Activated naive CD8-positive, alpha-beta T cell treated with anti-CD3 and anti-CD28 coated beads, Interleukin-2, amount 50 U/mL, for 24 hours (primary cell): Measurements from ENCODE around the gene ALDH18A1.
A peak's percentile ranks its signal among the peaks of the same experiment; 100 is the strongest.

Experiments used
- ATAC-seq: fragments of 150-1000 bp; cut with Tn5 transposase; one replicate; pipeline ENCODE4 v1.10.0; 2021
- DNase-seq: peaks from one replicate; pipeline ENCODE4 v3.0.0; 2021
- H3K27ac Mint-ChIP-seq: one replicate; pipeline ENCODE4 v1.8.0; 2021; ENCODE audit warnings: mild to moderate bottlenecking, mixed read lengths
- H3K27me3 Mint-ChIP-seq: one replicate; pipeline ENCODE4 v1.8.0; 2021; ENCODE audit warnings: mixed read lengths
- H3K36me3 Mint-ChIP-seq: one replicate; pipeline ENCODE4 v1.8.0; 2021; ENCODE audit warnings: low read depth, mixed read lengths
- H3K4me1 Mint-ChIP-seq: one replicate; pipeline ENCODE4 v1.8.0; 2021; ENCODE audit warnings: mixed read lengths
- H3K4me3 Mint-ChIP-seq: one replicate; pipeline ENCODE4 v1.8.0; 2021; ENCODE audit warnings: mild to moderate bottlenecking, moderate library complexity, mixed read lengths
- H3K9me3 Mint-ChIP-seq: one replicate; pipeline ENCODE4 v1.8.0; 2021; ENCODE audit warnings: mixed read lengths

ALDH18A1 gene

DNA sequence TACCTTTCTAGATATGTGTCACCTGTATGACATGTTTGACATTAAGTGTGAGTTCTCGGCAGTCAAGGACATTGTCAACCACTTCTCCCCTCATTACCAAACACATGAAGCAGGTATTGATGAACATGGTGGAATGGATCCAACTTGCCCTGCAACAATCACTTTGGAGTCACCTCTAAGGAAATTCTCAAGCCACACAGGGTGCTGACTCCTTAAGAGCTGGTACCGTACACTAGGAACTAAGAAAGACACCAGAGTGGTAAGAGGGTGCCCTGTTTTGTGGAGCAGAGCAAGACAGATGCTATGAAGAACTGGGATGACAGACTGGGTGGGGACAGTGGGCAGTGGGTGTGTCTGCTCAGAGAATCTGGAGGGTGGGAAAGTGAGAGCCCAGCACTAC is 77.9 kb downstream of the ALDH18A1 start:
- no peaks in the 10 kb centered on the region for H3K9me3 Mint-ChIP-seq
- H3K36me3 Mint-ChIP-seq, result no peaks in the 10 kb centered on the region
- no peak overlapping the region for H3K27ac Mint-ChIP-seq
- peaks cover 28% of the 10 kb centered on the region for H3K27me3 Mint-ChIP-seq
- no peak overlapping the region for H3K4me3 Mint-ChIP-seq
- no peak for ATAC-seq
- DNase-seq, result no peak
- H3K4me1 Mint-ChIP-seq, result no peaks in the 10 kb centered on the region

DNA sequence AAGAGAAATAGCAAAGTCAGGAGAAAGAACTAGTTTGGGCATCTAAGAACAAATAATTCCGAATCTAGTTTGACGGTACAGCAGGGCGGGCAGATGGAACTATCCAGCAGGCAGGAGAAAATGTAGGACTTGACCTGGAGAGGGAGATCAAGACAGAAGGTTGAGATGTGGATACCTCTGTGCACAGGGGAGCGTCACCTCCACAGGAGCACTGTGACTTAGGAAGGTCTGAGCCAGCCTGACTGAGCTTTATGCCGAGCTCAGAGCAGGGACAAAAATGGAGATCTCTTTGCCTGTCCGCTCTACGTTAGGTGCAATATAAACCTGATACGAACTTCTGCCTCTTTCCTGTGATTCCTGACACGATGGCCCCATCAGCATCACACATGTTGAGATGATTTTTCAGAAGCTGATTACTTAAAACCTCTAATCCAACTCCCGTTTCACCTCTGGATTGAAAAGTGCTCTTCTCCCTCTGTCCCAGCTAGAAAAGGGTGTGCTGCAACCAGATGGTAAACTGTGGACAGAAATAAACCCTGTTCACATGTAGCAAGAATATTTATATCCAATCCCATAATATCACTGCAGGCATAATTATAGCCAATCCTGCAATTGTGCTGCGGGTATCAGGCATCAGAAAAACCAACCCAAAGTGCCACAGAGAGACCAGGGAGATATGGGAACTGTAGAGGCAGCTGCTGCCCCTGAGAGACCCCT is 81.7 kb downstream of the ALDH18A1 start:
- Mint-ChIP-seq H3K36me3 (no peaks in the 10 kb centered on the region), H3K9me3 (no peaks in the 10 kb centered on the region)

DNA sequence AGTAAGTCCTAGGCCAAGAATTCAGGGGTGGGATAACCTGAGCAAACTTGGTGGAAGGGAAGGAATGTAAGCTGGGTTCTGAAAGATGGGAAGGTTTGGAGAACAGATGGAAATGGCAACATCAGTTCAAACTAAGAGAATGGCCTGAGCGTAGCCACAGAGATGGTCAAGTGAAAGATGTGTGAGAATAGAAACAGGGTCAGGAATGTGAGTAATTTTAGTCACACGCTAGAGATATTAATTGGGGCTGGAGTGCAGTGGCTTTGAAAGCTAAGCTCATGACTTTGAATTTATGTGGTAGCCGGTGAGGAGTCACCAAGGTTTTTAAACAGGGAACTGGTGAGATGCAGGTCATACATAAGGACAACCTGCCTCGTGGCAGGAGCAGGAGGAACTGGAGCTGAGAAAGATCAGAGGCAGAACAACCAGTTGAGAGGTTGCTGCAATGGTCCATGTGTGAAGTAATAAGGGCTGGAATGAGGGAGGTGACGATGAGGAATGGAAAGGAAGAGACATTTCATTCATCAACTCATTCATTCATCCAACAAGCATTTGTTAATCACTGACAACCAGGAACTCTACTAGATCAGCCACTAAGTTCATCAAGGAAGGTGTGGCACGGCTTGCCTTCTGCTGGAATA is 82.4 kb downstream of the ALDH18A1 start:
- H3K4me3 Mint-ChIP-seq, result no peak overlapping the region
- H3K27me3 Mint-ChIP-seq, result peaks cover 14% of the 10 kb centered on the region
- H3K4me1 Mint-ChIP-seq, result no peaks in the 10 kb centered on the region
- no peaks in the 10 kb centered on the region for H3K36me3 Mint-ChIP-seq
- no peak for ATAC-seq
- H3K27ac Mint-ChIP-seq, result no peak overlapping the region
- no peaks in the 10 kb centered on the region for H3K9me3 Mint-ChIP-seq
- no peak for DNase-seq

More for the DNA sequence above, 81.7 kb downstream of the ALDH18A1 start:
- ATAC-seq, result no peak
- no peak overlapping the region for H3K4me3 Mint-ChIP-seq
- H3K4me1 Mint-ChIP-seq, result no peaks in the 10 kb centered on the region
- H3K27ac Mint-ChIP-seq, result no peak overlapping the region
- peaks cover 14% of the 10 kb centered on the region for H3K27me3 Mint-ChIP-seq
- no peak for DNase-seq

DNA sequence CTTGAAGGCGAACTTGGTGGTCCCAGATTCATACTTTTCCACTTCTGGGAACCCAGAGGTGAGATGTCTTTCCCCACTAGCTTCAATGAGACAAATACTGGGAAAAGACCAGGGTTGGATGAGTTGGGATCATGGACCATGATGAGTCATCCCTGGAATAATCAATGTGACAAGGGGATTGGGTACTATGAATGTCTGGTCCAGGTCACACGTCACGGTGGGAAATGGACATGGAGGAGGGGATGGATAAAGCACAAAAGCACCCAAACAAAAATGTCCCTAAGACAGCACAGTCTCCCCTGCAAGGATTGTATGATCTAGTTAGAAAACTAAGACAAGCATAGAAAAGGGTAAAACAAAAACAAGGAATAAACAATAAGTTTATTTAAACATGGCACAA is 83.0 kb downstream of the ALDH18A1 start:
- H3K4me3 Mint-ChIP-seq, result no peak overlapping the region
- no peaks in the 10 kb centered on the region for H3K9me3 Mint-ChIP-seq
- H3K36me3 Mint-ChIP-seq, result no peaks in the 10 kb centered on the region
- no peak for DNase-seq
- H3K27ac Mint-ChIP-seq, result no peak overlapping the region
- no peak for ATAC-seq
- peaks cover 11% of the 10 kb centered on the region for H3K27me3 Mint-ChIP-seq
- H3K4me1 Mint-ChIP-seq, result no peaks in the 10 kb centered on the region

DNA sequence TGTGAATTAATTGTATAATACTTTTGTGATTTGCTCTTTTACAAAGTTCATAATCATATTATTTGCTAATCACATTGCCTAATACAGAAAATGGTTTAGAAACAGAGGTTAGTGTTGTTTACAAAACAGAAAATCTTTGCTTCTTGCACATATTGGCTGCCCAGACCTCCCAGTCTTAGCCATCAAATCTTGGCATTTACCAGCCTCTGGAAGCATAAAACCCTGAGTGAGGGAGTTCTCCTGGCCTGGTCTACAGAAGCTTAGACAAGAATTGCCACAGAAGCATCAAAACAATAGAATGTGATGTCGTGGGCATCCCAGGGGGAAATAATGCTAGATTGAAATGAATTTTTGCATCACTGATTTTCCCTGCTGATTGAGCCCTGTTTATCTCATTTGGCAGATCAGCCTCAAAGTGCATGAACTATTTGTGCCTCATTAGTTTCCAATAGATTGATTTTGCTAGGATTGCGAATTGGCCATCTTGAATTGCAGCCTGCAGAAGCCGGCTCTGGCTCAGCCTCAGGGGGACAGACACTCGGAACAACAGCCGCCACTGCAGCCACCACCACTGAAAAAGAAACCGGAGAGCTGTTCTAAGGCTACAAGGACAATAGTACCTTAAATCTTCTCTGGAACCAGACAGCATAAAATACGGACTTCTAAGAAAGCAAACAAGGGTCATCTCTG is 84.2 kb downstream of the ALDH18A1 start:
- Mint-ChIP-seq H3K36me3 (no peaks in the 10 kb centered on the region), H3K4me3 (no peak overlapping the region), H3K27me3 (peaks cover 9% of the 10 kb centered on the region), H3K9me3 (no peaks in the 10 kb centered on the region), H3K4me1 (no peaks in the 10 kb centered on the region), H3K27ac (no peak overlapping the region)
- DNase-seq, result no peak
- no peak for ATAC-seq

DNA sequence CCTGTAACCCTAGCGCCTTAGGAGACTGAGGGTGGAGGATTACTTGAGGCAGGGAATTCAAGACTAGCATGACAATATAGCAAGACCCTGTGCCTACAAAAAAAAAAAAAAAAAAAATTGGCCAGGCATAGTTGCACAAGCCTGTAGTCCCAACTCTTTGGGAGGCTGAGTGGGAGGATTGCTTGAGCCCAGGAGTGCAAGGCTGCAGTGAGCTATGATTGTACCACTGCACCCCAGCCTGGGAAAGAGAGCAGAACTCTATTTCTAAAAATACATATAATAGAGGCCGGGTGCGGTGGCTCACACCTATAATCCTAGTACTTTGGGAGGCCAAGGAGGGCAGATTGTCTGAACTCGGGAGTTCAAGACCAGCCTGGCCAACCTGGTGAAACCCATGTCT is 85.1 kb downstream of the ALDH18A1 start:
- no peak overlapping the region for H3K27ac Mint-ChIP-seq
- H3K27me3 Mint-ChIP-seq, result peaks cover 9% of the 10 kb centered on the region
- no peaks in the 10 kb centered on the region for H3K36me3 Mint-ChIP-seq
- H3K9me3 Mint-ChIP-seq, result no peaks in the 10 kb centered on the region
- ATAC-seq (no peak), DNase-seq (no peak)
- H3K4me1 Mint-ChIP-seq, result no peaks in the 10 kb centered on the region
- H3K4me3 Mint-ChIP-seq, result no peak overlapping the region

DNA sequence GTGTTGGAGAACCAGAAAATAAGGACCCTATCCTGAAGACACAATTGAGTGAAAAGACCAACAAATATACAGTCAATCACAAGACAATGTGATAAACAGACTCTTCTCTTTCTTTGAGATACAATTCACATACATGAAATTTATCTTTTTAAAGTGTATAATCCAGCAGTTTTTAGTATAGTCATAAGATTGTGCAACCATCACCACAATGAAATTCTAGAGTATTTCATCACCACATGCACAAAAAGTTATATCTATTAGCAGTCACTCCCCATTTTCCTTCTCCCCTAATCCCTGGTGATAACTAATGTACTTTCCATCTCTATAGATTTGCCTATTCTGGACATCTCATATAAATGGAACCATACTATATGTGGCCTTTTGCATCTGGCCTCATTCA is 87.1 kb downstream of the ALDH18A1 start:
- no peak for DNase-seq
- H3K27me3 Mint-ChIP-seq, result peaks cover 10% of the 10 kb centered on the region
- no peaks in the 10 kb centered on the region for H3K4me1 Mint-ChIP-seq
- no peak for ATAC-seq
- no peak overlapping the region for H3K27ac Mint-ChIP-seq
- H3K4me3 Mint-ChIP-seq, result no peak overlapping the region
- H3K36me3 Mint-ChIP-seq, result no peaks in the 10 kb centered on the region
- no peaks in the 10 kb centered on the region for H3K9me3 Mint-ChIP-seq

DNA sequence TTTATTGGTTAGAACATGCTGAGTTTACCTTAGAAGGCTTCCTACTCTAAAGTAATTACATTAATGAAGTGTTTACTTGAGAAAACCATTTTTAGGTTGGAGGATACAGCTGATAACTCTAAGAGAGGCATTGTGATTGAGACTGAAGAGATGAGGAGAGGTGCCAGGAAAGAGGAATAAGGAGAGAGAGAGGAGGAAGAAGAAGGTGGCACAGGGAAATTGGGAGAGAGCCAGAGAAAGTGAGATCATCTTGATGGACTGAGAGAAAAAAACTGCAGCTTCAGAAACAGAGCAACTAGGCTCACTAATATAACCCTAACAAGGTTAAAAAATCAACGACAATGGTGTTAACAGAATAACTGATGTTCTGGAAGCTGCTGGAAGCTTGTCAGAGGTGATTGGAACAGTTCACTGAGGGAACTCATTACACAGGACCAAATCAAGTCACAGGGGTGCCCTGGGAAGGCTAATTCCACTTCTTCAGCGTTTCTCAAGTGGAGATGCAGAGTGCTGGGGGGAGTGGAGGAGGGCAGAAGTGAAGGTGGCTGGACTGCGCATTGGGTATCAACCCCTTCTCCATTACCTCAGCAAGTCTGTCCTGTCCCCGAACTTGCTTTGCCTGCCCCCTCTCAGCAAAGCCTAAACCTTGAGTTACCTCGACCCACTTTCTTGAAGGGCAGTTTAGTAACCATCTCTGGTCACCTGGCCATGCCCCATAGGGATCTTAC is 88.4 kb downstream of the ALDH18A1 start:
- Mint-ChIP-seq H3K27ac (no peak overlapping the region), H3K4me3 (no peak overlapping the region), H3K36me3 (no peaks in the 10 kb centered on the region), H3K4me1 (no peaks in the 10 kb centered on the region), H3K9me3 (no peaks in the 10 kb centered on the region), H3K27me3 (peaks cover 4% of the 10 kb centered on the region)
- ATAC-seq (no peak), DNase-seq (no peak)

DNA sequence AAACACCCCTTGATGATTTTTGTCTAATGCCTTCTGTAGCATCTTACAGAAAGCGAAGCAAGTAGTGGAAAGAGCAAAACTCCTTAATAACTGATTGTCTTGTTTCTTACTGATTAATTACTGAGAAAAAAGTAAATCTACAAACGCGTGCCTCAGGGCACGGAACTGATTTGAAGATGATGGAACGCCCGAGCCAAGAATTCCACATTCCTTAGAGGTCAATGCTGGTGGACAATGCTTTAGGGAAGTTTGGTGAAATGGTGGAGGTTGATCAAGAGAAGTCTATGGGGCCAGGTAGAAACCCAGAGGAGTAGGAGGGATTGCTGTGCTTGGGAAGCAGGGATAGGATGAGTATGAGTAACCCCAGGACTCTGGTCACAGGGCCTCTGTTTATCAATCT is 90.4 kb downstream of the ALDH18A1 start:
- DNase-seq (no peak), ATAC-seq (no peak)
- Mint-ChIP-seq H3K9me3 (no peaks in the 10 kb centered on the region), H3K27ac (no peak overlapping the region), H3K4me1 (no peaks in the 10 kb centered on the region), H3K36me3 (no peaks in the 10 kb centered on the region), H3K4me3 (no peak overlapping the region), H3K27me3 (peaks cover 2% of the 10 kb centered on the region)

DNA sequence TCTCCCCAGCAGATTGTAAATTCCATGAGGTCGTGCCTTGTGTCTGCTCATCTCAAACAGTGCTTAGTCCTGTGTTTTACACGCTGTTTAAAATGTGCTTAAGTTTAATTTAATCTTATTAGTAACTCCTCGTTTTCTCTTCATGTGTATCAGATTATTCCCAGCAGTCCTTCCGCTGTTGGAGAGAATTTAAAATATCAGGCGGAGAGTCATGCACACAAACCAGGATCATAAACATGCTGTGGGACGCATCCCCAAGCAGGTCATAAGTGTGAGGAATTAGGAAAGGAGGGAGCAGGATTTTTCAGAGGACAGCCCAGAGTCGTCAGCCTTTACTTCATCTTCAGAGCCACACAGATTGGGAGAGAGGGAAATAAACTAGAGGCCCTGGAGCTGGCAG is 91.2 kb downstream of the ALDH18A1 start:
- no peak for ATAC-seq
- no peak for DNase-seq
- Mint-ChIP-seq H3K27me3 (peaks cover 2% of the 10 kb centered on the region), H3K36me3 (no peaks in the 10 kb centered on the region), H3K4me3 (no peak overlapping the region), H3K9me3 (no peaks in the 10 kb centered on the region), H3K4me1 (peaks cover 3% of the 10 kb centered on the region), H3K27ac (no peak overlapping the region)

DNA sequence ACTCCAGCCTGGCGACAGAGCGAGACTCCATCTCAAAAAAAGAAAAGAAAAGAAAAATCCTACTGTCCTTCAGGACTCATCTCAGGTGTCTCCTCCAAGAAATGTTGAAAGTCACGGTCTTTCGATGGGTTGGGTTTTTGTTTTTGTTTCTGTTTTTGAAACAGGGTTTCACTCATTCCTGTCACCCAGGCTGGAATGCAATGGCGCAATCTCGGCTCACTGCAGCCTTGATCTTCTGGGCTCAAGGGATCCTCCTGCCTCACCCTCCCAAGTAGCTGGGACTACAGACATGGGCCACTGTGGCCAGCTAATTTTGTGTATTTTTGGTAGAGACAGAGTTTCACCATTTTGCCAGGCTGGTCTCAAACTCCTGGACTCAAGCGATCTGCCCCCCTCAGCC is 92.2 kb downstream of the ALDH18A1 start:
- Mint-ChIP-seq H3K9me3 (no peaks in the 10 kb centered on the region), H3K36me3 (no peaks in the 10 kb centered on the region), H3K4me1 (peaks cover 7% of the 10 kb centered on the region), H3K27me3 (peaks cover 9% of the 10 kb centered on the region), H3K4me3 (no peak overlapping the region), H3K27ac (no peak overlapping the region)
- ATAC-seq, result no peak
- DNase-seq, result no peak

DNA sequence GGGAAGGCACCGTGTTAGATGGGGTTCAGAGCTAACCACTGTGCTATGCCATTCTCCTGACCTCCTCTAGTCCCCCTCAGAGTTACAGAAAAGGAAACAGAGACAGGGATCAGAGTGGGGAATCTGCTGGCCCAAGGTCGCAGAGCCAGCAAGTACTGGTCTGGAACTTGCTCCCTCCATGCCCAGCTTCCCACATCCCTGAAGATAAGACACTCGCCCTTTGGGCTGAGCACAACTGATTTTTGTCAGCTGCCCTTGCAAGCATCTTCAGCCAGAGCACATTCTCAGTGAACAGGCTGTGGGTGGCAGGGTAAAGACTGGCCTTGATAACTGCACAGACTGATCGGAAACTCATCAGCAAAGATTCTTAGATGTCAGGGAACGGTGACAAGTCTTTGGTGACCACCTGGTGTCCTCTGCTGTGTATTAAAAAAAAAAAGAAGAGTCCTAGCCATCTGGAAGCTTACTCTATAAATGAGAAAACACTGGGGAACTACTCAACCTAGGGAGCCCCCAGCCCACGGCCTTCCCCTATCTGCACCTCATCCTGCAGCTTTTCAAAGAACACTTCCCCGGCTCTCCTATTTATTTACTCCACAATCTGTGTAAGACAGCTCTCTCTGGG is 94.1 kb downstream of the ALDH18A1 start:
- DNase-seq (no peak), ATAC-seq (no peak)
- Mint-ChIP-seq H3K27ac (no peak overlapping the region), H3K9me3 (no peaks in the 10 kb centered on the region), H3K36me3 (no peaks in the 10 kb centered on the region), H3K4me3 (no peak overlapping the region), H3K27me3 (peaks cover 13% of the 10 kb centered on the region), H3K4me1 (peaks cover 7% of the 10 kb centered on the region)

DNA sequence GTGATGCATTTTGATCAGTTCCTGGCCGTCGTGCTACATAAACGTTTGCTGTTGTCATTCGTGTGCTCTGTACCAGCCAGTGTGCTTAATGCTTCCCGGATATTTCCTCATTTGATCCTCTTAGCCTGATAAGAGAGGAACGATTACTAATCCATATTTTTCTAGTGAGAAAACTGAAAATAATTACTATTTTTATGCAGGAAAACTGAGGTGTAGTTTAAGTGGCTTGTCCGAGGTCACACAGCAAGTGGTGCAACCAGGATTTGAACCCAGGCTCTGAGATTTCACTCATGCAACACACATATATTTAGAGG is 94.7 kb downstream of the ALDH18A1 start:
- H3K4me1 Mint-ChIP-seq, result peaks cover 7% of the 10 kb centered on the region
- H3K36me3 Mint-ChIP-seq, result no peaks in the 10 kb centered on the region
- DNase-seq, result no peak
- no peak for ATAC-seq
- H3K27me3 Mint-ChIP-seq, result peaks cover 13% of the 10 kb centered on the region
- H3K4me3 Mint-ChIP-seq, result peak overlapping the region; percentile 93
- no peak overlapping the region for H3K27ac Mint-ChIP-seq
- H3K9me3 Mint-ChIP-seq, result no peaks in the 10 kb centered on the region

DNA sequence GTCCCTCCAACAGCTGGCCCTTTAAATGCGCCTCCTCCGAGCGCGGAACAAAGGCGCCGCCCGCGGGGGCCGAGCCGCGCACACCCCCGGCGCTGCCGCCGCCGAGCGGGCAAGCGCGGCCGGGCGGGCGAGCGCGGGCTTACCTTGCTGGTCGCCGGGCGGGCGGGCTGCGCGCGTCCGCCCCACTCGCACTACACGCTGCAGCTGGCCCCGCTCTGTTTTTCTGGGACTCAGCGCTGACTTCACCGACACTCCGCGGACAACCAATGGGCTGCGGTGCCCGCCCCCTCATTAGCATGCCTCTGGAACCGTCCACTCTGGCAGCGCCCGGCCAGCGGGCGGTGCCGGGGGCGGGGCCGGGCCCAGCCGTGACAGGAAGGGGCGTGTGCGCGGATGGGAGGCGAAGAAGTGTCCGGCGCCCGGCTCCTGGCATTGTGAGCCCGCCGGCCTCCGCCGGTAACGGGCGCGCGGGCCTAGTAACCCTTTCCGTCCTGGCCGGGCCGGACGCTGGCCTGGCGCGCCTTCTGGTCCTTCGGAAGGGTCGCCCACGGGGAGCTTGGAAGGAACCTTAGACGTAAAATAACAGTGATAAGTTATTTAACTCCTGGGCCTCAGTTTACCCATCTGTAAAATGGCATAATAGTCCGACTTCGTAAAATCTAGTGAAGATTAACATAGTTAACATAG is 95.2 kb downstream of the ALDH18A1 start, which contains the start of gene SORBS1:
Gene SORBS1, minus strand, starts transcription at position 195 of the 687 bp plus-strand sequence. CDS start 120,236 bp downstream, outside the sequence.
- Mint-ChIP-seq H3K36me3 (no peaks in the 10 kb centered on the region), H3K4me3 (peak within 1 kb of the TSS; percentile 93), H3K4me1 (peaks cover 7% of the 10 kb centered on the region), H3K27ac (peak within 1 kb of the TSS; percentile 34), H3K27me3 (peaks cover 15% of the 10 kb centered on the region), H3K9me3 (no peaks in the 10 kb centered on the region)
- ATAC-seq, result peak; percentile 99
- peak; percentile 84 for DNase-seq
